HL-60 (cell line): ENCODE measurements around the gene PAGR1.

ENCODE experiments used
- DNase-seq, 2 experiments: peaks; one replicate each; pipeline ENCODE4 v3.0.0-alpha.2; 2010 to 2020; ENCODE audit warnings: low read depth in 1 of 2, low spot score in 1 of 2
- H3K27ac ChIP-seq: fragments of 250-450 bp; sonication (Bioruptor Pico); replicated peaks from 2 replicates; pipeline ENCODE4 v1.5.1; 2020; ENCODE audit warnings: mild to moderate bottlenecking, moderate library complexity
- H3K27me3 ChIP-seq: fragments of 250-450 bp; sonication (Bioruptor Pico); 2 replicates; pipeline ENCODE4 v1.5.1; 2021; ENCODE audit warnings: mild to moderate bottlenecking, moderate library complexity; ENCODE audit not compliant: insufficient read depth, poor library complexity, severe bottlenecking
- H3K4me3 ChIP-seq: replicated peaks from 2 replicates; pipeline ENCODE4 v1.5.1; 2011; ENCODE audit warnings: mild to moderate bottlenecking, control low read depth, low read length; ENCODE audit not compliant: insufficient read depth
- GABPA ChIP-seq: IDR thresholded peaks from 2 replicates; pipeline ENCODE4 v1.6.1; 2012; ENCODE audit warnings: low read depth
- POLR2AphosphoS5 ChIP-seq: IDR thresholded peaks from 2 replicates; pipeline ENCODE4 v1.6.1; 2012; ENCODE audit warnings: low read depth
- SPI1 ChIP-seq: IDR thresholded peaks from 2 replicates; pipeline ENCODE4 v1.6.1; 2012; ENCODE audit warnings: low read depth, mild to moderate bottlenecking, borderline replicate concordance
- TF ChIP-seq, protein P1 (sequence below): IDR thresholded peaks from one replicate; pipeline ENCODE4 v1.5.1; 2011; ENCODE audit warnings: low read length, control low read depth, inconsistent platforms; ENCODE audit not compliant: insufficient read depth
- TF ChIP-seq, protein P2 (sequence below): IDR thresholded peaks from 2 replicates; pipeline ENCODE4 v1.6.1; 2012; ENCODE audit warnings: low read depth; ENCODE audit not compliant: insufficient replicate concordance

The PAGR1 gene

GRCh38 chr16:29819506-29819905 is 3.6 kb downstream of the PAGR1 start:
- no peak overlapping the region for H3K27ac ChIP-seq
- no peak for TF ChIP-seq GABPA
- TF ChIP-seq, protein P1, sequence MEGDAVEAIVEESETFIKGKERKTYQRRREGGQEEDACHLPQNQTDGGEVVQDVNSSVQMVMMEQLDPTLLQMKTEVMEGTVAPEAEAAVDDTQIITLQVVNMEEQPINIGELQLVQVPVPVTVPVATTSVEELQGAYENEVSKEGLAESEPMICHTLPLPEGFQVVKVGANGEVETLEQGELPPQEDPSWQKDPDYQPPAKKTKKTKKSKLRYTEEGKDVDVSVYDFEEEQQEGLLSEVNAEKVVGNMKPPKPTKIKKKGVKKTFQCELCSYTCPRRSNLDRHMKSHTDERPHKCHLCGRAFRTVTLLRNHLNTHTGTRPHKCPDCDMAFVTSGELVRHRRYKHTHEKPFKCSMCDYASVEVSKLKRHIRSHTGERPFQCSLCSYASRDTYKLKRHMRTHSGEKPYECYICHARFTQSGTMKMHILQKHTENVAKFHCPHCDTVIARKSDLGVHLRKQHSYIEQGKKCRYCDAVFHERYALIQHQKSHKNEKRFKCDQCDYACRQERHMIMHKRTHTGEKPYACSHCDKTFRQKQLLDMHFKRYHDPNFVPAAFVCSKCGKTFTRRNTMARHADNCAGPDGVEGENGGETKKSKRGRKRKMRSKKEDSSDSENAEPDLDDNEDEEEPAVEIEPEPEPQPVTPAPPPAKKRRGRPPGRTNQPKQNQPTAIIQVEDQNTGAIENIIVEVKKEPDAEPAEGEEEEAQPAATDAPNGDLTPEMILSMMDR = no peak
- TF ChIP-seq, protein P2, sequence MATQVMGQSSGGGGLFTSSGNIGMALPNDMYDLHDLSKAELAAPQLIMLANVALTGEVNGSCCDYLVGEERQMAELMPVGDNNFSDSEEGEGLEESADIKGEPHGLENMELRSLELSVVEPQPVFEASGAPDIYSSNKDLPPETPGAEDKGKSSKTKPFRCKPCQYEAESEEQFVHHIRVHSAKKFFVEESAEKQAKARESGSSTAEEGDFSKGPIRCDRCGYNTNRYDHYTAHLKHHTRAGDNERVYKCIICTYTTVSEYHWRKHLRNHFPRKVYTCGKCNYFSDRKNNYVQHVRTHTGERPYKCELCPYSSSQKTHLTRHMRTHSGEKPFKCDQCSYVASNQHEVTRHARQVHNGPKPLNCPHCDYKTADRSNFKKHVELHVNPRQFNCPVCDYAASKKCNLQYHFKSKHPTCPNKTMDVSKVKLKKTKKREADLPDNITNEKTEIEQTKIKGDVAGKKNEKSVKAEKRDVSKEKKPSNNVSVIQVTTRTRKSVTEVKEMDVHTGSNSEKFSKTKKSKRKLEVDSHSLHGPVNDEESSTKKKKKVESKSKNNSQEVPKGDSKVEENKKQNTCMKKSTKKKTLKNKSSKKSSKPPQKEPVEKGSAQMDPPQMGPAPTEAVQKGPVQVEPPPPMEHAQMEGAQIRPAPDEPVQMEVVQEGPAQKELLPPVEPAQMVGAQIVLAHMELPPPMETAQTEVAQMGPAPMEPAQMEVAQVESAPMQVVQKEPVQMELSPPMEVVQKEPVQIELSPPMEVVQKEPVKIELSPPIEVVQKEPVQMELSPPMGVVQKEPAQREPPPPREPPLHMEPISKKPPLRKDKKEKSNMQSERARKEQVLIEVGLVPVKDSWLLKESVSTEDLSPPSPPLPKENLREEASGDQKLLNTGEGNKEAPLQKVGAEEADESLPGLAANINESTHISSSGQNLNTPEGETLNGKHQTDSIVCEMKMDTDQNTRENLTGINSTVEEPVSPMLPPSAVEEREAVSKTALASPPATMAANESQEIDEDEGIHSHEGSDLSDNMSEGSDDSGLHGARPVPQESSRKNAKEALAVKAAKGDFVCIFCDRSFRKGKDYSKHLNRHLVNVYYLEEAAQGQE = no peak
- no peak for TF ChIP-seq SPI1
- TF ChIP-seq POLR2AphosphoS5 = no peak
- H3K4me3 ChIP-seq = no peak overlapping the region
- DNase-seq = no peak
- no peaks in the 10 kb centered on the region for H3K27me3 ChIP-seq

DNA sequence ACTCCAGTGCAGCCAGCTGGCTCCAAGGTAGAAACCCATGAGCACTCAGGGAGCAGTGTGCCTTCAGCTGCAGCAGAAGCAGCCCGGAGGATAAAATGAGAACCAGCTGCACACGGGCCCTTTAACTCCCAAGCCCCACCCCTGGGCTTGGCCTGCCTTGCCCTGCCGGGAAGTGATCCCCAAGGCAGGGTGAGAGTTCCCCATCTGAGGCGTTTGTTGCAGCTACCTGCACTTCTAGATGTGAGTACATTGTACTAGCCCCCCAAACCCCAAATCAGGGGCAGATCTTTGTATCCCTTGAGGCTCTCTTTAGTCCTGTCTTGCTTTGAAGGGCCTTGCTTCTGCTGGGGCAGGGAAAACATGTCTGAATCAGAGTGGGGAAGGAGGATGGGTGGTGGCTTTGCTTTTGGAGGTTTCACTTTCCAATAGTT is 4.3 kb downstream of the PAGR1 start, which contains the start of gene MVP:
MVP (plus strand) TSS at position 192 of the 431 bp plus-strand sequence. CDS start 10,088 bp downstream, outside the sequence.
- no peak within 1 kb of the TSS for H3K27ac ChIP-seq
- DNase-seq = peak in 1 of 2 experiments; percentile 75
- no peaks in the 10 kb centered on the region for H3K27me3 ChIP-seq
- peak; percentile 64; the same call in 1 of the 2 replicates for TF ChIP-seq SPI1
- TF ChIP-seq POLR2AphosphoS5 = peak; percentile 38
- TF ChIP-seq, protein P1 = no peak
- H3K4me3 ChIP-seq = peak within 1 kb of the TSS; percentile 46

GRCh38 chr16:29820730-29821642 is 5.0 kb downstream of the PAGR1 start:
- Histone ChIP-seq H3K4me3 (peak overlapping the region; percentile 46), H3K27me3 (no peaks in the 10 kb centered on the region), H3K27ac (no peak overlapping the region)
- no peak for TF ChIP-seq GABPA
- TF ChIP-seq POLR2AphosphoS5 = peak; percentile 27; the same call in 1 of the 2 replicates
- no peak for DNase-seq

- TF ChIP-seq GABPA (no peak), POLR2AphosphoS5 (no peak), SPI1 (no peak)
- TF ChIP-seq, protein P2 = no peak
- TF ChIP-seq, protein P1 = no peak
- H3K27ac ChIP-seq = no peak overlapping the region
Measured at GRCh38 chr16:29821643-29822115, 5.7 kb downstream of the PAGR1 start.

More at GRCh38 chr16:29821643-29822115, 5.7 kb downstream of the PAGR1 start:
- no peaks in the 10 kb centered on the region for H3K27me3 ChIP-seq
- DNase-seq = no peak
- H3K4me3 ChIP-seq = no peak overlapping the region
